Measurements from ENCODE around the gene PREX1.
"Not testable (repeated sequence)": the region's sequence is repeated elsewhere in the genome, so short reads cannot be mapped to it uniquely, and the experiment has no call there.

The PREX1 gene

GRCh38 chr20:48845721-48846306 is 18.0 kb upstream of the PREX1 start:
- no peaks in the 10 kb centered on the region for H3K36me3 ChIP-seq (ENCODE audit: control insufficient read depth, insufficient read depth, low read length)
- no peak for TF ChIP-seq CTCF (IDR thresholded peaks at IDR 0.05; ENCODE audit: insufficient read depth, low read length, poor library complexity, severe bottlenecking)
- H3K27me3 ChIP-seq (replicated peaks; ENCODE audit: control insufficient read depth, insufficient read depth, low read length), result no peaks in the 10 kb centered on the region
- H3K4me3 ChIP-seq (replicated peaks; ENCODE audit: low read depth, low read length), result no peak overlapping the region
- no peak for DNase-seq (ENCODE audit: extremely low read depth, insufficient read length)

- no peaks in the 10 kb centered on the region for H3K27me3 ChIP-seq (replicated peaks; ENCODE audit: control insufficient read depth, insufficient read depth, low read length)
- H3K36me3 ChIP-seq (ENCODE audit: control insufficient read depth, insufficient read depth, low read length), result no peaks in the 10 kb centered on the region
- no peak overlapping the region for H3K4me3 ChIP-seq (replicated peaks; ENCODE audit: low read depth, low read length)
- no peak for TF ChIP-seq CTCF (IDR thresholded peaks at IDR 0.05; ENCODE audit: insufficient read depth, low read length, poor library complexity, severe bottlenecking)
- no peak for DNase-seq (ENCODE audit: extremely low read depth, insufficient read length)
Observed at GRCh38 chr20:48844996-48845395, 17.2 kb upstream of the PREX1 start.

GRCh38 chr20:48843896-48844295 is 16.1 kb upstream of the PREX1 start:
- not testable (repeated sequence) for H3K36me3 ChIP-seq (ENCODE audit: control insufficient read depth, insufficient read depth, low read length); H3K4me3 ChIP-seq (replicated peaks; ENCODE audit: low read depth, low read length); H3K27me3 ChIP-seq (replicated peaks; ENCODE audit: control insufficient read depth, insufficient read depth, low read length); DNase-seq (ENCODE audit: extremely low read depth, insufficient read length)

GRCh38 chr20:48843057-48843806 is 15.4 kb upstream of the PREX1 start:
- H3K4me3 ChIP-seq (replicated peaks; ENCODE audit: low read depth, low read length), result no peak overlapping the region
- no peak for TF ChIP-seq CTCF (IDR thresholded peaks at IDR 0.05; ENCODE audit: insufficient read depth, low read length, poor library complexity, severe bottlenecking)
- DNase-seq (ENCODE audit: extremely low read depth, insufficient read length), result no peak
- H3K36me3 ChIP-seq (ENCODE audit: control insufficient read depth, insufficient read depth, low read length), result no peaks in the 10 kb centered on the region
- no peaks in the 10 kb centered on the region for H3K27me3 ChIP-seq (replicated peaks; ENCODE audit: control insufficient read depth, insufficient read depth, low read length)

GRCh38 chr20:48841875-48842529 is 14.2 kb upstream of the PREX1 start:
- no peak for DNase-seq (ENCODE audit: extremely low read depth, insufficient read length)
- no peaks in the 10 kb centered on the region for H3K36me3 ChIP-seq (ENCODE audit: control insufficient read depth, insufficient read depth, low read length)
- H3K27me3 ChIP-seq (replicated peaks; ENCODE audit: control insufficient read depth, insufficient read depth, low read length), result no peaks in the 10 kb centered on the region
- no peak for TF ChIP-seq CTCF (IDR thresholded peaks at IDR 0.05; ENCODE audit: insufficient read depth, low read length, poor library complexity, severe bottlenecking)
- H3K4me3 ChIP-seq (replicated peaks; ENCODE audit: low read depth, low read length), result no peak overlapping the region

GRCh38 chr20:48841196-48841874 is 13.5 kb upstream of the PREX1 start:
- H3K27me3 ChIP-seq (replicated peaks; ENCODE audit: control insufficient read depth, insufficient read depth, low read length), result no peaks in the 10 kb centered on the region

More at GRCh38 chr20:48841196-48841874, 13.5 kb upstream of the PREX1 start:
- no peak for TF ChIP-seq CTCF (IDR thresholded peaks at IDR 0.05; ENCODE audit: insufficient read depth, low read length, poor library complexity, severe bottlenecking)
- Histone ChIP-seq H3K4me3 (replicated peaks; ENCODE audit: low read depth, low read length) (no peak overlapping the region), H3K36me3 (ENCODE audit: control insufficient read depth, insufficient read depth, low read length) (no peaks in the 10 kb centered on the region)
- no peak for DNase-seq (ENCODE audit: extremely low read depth, insufficient read length)
